Retina (tissue), 1 donor: ENCODE results near the gene SMG6.
"Not testable (repeated sequence)": the region's sequence is repeated elsewhere in the genome, so short reads cannot be mapped to it uniquely, and the experiment has no call there.

Experiments
- DNase-seq: peaks from one replicate; pipeline ENCODE4 v3.0.0-alpha.2; 2016

The SMG6 gene

GRCh38 chr17:2259769-2260536 is 43.6 kb downstream of the SMG6 start:
- no peak for DNase-seq

GRCh38 chr17:2258830-2259229 is 44.8 kb downstream of the SMG6 start:
- DNase-seq, result not testable (repeated sequence)

- DNase-seq, result no peak
These were observed 49.7 kb downstream of the SMG6 start for GRCh38 chr17:2253768-2254406.

- DNase-seq, result no peak
These were observed 50.2 kb downstream of the SMG6 start for GRCh38 chr17:2253362-2253761.

- DNase-seq, result no peak
These were observed 52.5 kb downstream of the SMG6 start for GRCh38 chr17:2251098-2251497.

GRCh38 chr17:2250140-2251095 is 53.2 kb downstream of the SMG6 start:
- no peak for DNase-seq

- no peak for DNase-seq
These were observed 56.6 kb downstream of the SMG6 start for GRCh38 chr17:2247005-2247404.

- peak; percentile 77 for DNase-seq
These were observed 58.8 kb downstream of the SMG6 start for GRCh38 chr17:2244545-2245525.

- DNase-seq, result no peak
These were observed 59.6 kb downstream of the SMG6 start for GRCh38 chr17:2243953-2244352.

GRCh38 chr17:2241823-2242222 is 61.8 kb downstream of the SMG6 start:
- DNase-seq, result no peak

GRCh38 chr17:2240541-2240940 is 63.0 kb downstream of the SMG6 start:
- DNase-seq, result no peak

GRCh38 chr17:2239882-2240430 is 63.6 kb downstream of the SMG6 start:
- no peak for DNase-seq

- DNase-seq, result no peak
These were observed 64.4 kb downstream of the SMG6 start for GRCh38 chr17:2239170-2239551.

GRCh38 chr17:2238432-2239169 is 65.0 kb downstream of the SMG6 start:
- peak; percentile 37 for DNase-seq

GRCh38 chr17:2237950-2238349 is 65.6 kb downstream of the SMG6 start:
- no peak for DNase-seq

GRCh38 chr17:2237521-2237921 is 66.1 kb downstream of the SMG6 start:
- DNase-seq, result no peak

GRCh38 chr17:2235792-2236366 is 67.7 kb downstream of the SMG6 start:
- no peak for DNase-seq

GRCh38 chr17:2235265-2235664 is 68.3 kb downstream of the SMG6 start:
- DNase-seq, result no peak

GRCh38 chr17:2233441-2233947 is 70.1 kb downstream of the SMG6 start:
- no peak for DNase-seq

GRCh38 chr17:2232244-2232638 is 71.3 kb downstream of the SMG6 start:
- no peak for DNase-seq

- no peak for DNase-seq
These were observed 72.7 kb downstream of the SMG6 start for GRCh38 chr17:2230877-2231276.
